Measurements from ENCODE around the gene SLC18A3. TPM values are rescaled to one million over a fixed set of nuclear protein-coding genes. Genes with fewer than 3 reads are reported as not detected.

SLC18A3 gene
- total RNA-seq, 1 experiment from 2014 or later, result not detected

GRCh38 chr10:49617121-49618020 is 7.3 kb downstream of the SLC18A3 start:
- Histone ChIP-seq H3K14ac (ENCODE audit: insufficient read depth, low read length) (no peak overlapping the region), H3K79me2 (ENCODE audit: insufficient read depth, low read length) (no peaks in the 10 kb centered on the region), H3K79me1 (ENCODE audit: insufficient read depth, low read depth, low read length, poor library complexity, severe bottlenecking) (no peaks in the 10 kb centered on the region), H3K4me2 (ENCODE audit: insufficient read depth, insufficient read length, low read length) (no peak overlapping the region), H2BK120ac (ENCODE audit: low read depth, low read length, poor library complexity, severe bottlenecking) (no peak overlapping the region), H3T11ph (ENCODE audit: low read length) (no peak overlapping the region), H3K27me3 (ENCODE audit: insufficient read depth, low read length) (peaks cover 45% of the 10 kb centered on the region), H3K18ac (ENCODE audit: insufficient read length, low read depth, low read length) (no peak overlapping the region), H4K5ac (ENCODE audit: insufficient read length, low read depth, low read length) (no peak overlapping the region), H4K8ac (replicated peaks; ENCODE audit: insufficient read length, low read depth, low read length) (no peak overlapping the region), H3K4ac (ENCODE audit: low read depth, low read length) (no peak overlapping the region), H3K4me1 (ENCODE audit: insufficient read depth, low read length) (no peaks in the 10 kb centered on the region), H4K20me1 (ENCODE audit: control insufficient read depth, insufficient read depth, insufficient read length) (no peaks in the 10 kb centered on the region), H3K56ac (ENCODE audit: insufficient read length, low read depth, low read length) (no peak overlapping the region), H2BK5ac (ENCODE audit: insufficient read length, low read length) (no peak overlapping the region), H2BK12ac (ENCODE audit: insufficient read length, low read depth, low read length) (no peak overlapping the region), H3K23ac (ENCODE audit: insufficient read length, low read depth, low read length) (no peak overlapping the region), H3K9ac (ENCODE audit: extremely low read depth, insufficient read length, low read length) (no peak overlapping the region), H4K91ac (ENCODE audit: insufficient read length, low read depth, low read length) (no peak overlapping the region), H2AFZ (ENCODE audit: low read length) (no peak overlapping the region), H3K9me3 (ENCODE audit: control insufficient read depth, low read depth, low read length) (no peaks in the 10 kb centered on the region), H2BK15ac (ENCODE audit: low read depth, low read length) (no peak overlapping the region), H3K23me2 (ENCODE audit: insufficient read length, low read depth, low read length, poor library complexity, severe bottlenecking) (peaks cover 3% of the 10 kb centered on the region), H2AK5ac (ENCODE audit: insufficient read length, low read length) (no peak overlapping the region), H3K27ac (ENCODE audit: insufficient read length, low read depth, low read length) (no peak overlapping the region), H2BK20ac (ENCODE audit: low read depth, low read length, poor library complexity, severe bottlenecking) (no peak overlapping the region)
- peak; percentile 15 for DNase-seq
- TF ChIP-seq, protein P1, sequence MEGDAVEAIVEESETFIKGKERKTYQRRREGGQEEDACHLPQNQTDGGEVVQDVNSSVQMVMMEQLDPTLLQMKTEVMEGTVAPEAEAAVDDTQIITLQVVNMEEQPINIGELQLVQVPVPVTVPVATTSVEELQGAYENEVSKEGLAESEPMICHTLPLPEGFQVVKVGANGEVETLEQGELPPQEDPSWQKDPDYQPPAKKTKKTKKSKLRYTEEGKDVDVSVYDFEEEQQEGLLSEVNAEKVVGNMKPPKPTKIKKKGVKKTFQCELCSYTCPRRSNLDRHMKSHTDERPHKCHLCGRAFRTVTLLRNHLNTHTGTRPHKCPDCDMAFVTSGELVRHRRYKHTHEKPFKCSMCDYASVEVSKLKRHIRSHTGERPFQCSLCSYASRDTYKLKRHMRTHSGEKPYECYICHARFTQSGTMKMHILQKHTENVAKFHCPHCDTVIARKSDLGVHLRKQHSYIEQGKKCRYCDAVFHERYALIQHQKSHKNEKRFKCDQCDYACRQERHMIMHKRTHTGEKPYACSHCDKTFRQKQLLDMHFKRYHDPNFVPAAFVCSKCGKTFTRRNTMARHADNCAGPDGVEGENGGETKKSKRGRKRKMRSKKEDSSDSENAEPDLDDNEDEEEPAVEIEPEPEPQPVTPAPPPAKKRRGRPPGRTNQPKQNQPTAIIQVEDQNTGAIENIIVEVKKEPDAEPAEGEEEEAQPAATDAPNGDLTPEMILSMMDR (conservative IDR thresholded peaks at IDR 0.05), result no peak
- WGBS (ENCODE audit: extremely low coverage, insufficient read length, low lambda C conversion rate), result no CpG with 5 or more reads among the region's 7 CpGs
- Mint-ChIP-seq H3K4me3 (no peak overlapping the region), H3K9me3 (peaks cover 0 to 2% of the 10 kb centered on the region in 2 experiments; a peak in 3 of 5 replicates), H3K4me1 (peaks cover 19 to 33% of the 10 kb centered on the region in 2 experiments), H3K36me3 (ENCODE audit: insufficient read depth in 1 of 3, low read depth in 3 of 3) (no peaks in the 10 kb centered on the region; a peak in 1 of 7 replicates), H3K27me3 (ENCODE audit: low read depth) (peaks cover 91% of the 10 kb centered on the region), H3K27ac (no peak overlapping the region)

Data from H9 (cell line).